Gastroesophageal sphincter (tissue), 4 donors: ENCODE measurements around the gene COL18A1. TPM values are rescaled to one million over a fixed set of nuclear protein-coding genes. Genes with fewer than 3 reads are reported as not detected.
"Not testable (repeated sequence)": the region's sequence is repeated elsewhere in the genome, so short reads cannot be mapped to it uniquely, and the experiment has no call there.

Source experiments
- ATAC-seq: fragments of 150-250 bp; one replicate; pipeline ENCODE4 v1.9.1; 2016; ENCODE audit warnings: mild to moderate bottlenecking, moderate library complexity
- H3K27ac ChIP-seq, 4 donors: fragments of 200-600 bp; sonication (generic) in 3 of 4; 1 replicate in 3 of 4; 2 replicates in 1 of 4; pipeline ENCODE4 v1.5.1; 2016 to 2019
- H3K27me3 ChIP-seq: fragments of 200-600 bp; sonication (generic); one replicate; pipeline ENCODE4 v1.5.1; 2019
- H3K36me3 ChIP-seq, 2 donors: fragments of 200-600 bp; sonication (generic); one replicate each; pipeline ENCODE4 v1.5.1; 2019; ENCODE audit warnings: control low read depth in 1 of 2
- H3K4me1 ChIP-seq, 3 donors: fragments of 200-600 bp; sonication (generic); 1 replicate in 2 of 3; 2 replicates in 1 of 3; pipeline ENCODE4 v1.5.1; 2016 to 2019; ENCODE audit warnings: control low read depth in 2 of 3
- H3K4me3 ChIP-seq, 2 donors: fragments of 200-600 bp; sonication (generic); one replicate each; pipeline ENCODE4 v1.5.1; 2019; ENCODE audit warnings: mild to moderate bottlenecking in 1 of 2, moderate library complexity in 1 of 2
- H3K9me3 ChIP-seq, 3 donors: fragments of 200-600 bp; sonication (generic); one replicate each; pipeline ENCODE4 v1.5.1; 2017 to 2019; ENCODE audit warnings: control low read depth in 2 of 3
- EP300 ChIP-seq: sonication (generic); formaldehyde crosslinking; IDR thresholded peaks from one replicate; pipeline ENCODE4 v1.6.1; 2017; ENCODE audit warnings: antibody characterized with exemption, mild to moderate bottlenecking
- POLR2A ChIP-seq, 2 donors: fragments of 450-650 bp; IDR thresholded peaks; one replicate each; pipeline ENCODE4 v1.6.1; 2017; ENCODE audit warnings: antibody characterized with exemption in 2 of 2, mild to moderate bottlenecking in 2 of 2, moderate library complexity in 1 of 2
- POLR2AphosphoS5 ChIP-seq: sonication (generic); formaldehyde crosslinking; IDR thresholded peaks from one replicate; pipeline ENCODE4 v1.6.1; 2017; ENCODE audit warnings: antibody characterized with exemption
- WGBS, 2 donors: methylation state at CpG; one replicate each; pipeline ENCODE4 v1.1.5; 2018; ENCODE audit warnings: low coverage in 1 of 2; 5-methylcytosine and 5-hydroxymethylcytosine counted together
- total RNA-seq, 4 donors: library from RNA; depleted of rRNA; stranded (reverse); fragments of >200 nt; gene quantifications; one replicate each; pipeline ENCODE4 v1.1.0, GENCODE V29; 2016
- TF ChIP-seq, protein P1 (sequence below), 4 experiments: fragments of 200-600 bp in 2 of 4; fragments of 450-650 bp in 2 of 4; sonication (generic) in 1 of 4; IDR thresholded peaks; one replicate each; pipeline ENCODE4 v1.5.1; 2017 to 2019; ENCODE audit warnings: antibody characterized with exemption in 4 of 4, mild to moderate bottlenecking in 2 of 4, moderate library complexity in 2 of 4

The COL18A1 gene
- total RNA-seq, 4 donors from 2014 or later, result 69.3 to 116 (median 78.4) TPM

GRCh38 chr21:45440736-45441350 lies 35.9 kb downstream of the COL18A1 start:
- Histone ChIP-seq H3K4me1 (peaks cover 0 to 31% (median 17%) of the 10 kb centered on the region in 3 donors), H3K9me3 (no peaks in the 10 kb centered on the region), H3K36me3 (no peaks in the 10 kb centered on the region), H3K27me3 (no peaks in the 10 kb centered on the region), H3K27ac (no peak overlapping the region), H3K4me3 (no peak overlapping the region)
- TF ChIP-seq POLR2AphosphoS5 (no peak), POLR2A (IDR thresholded peaks at IDR 0.05) (no peak)
- TF ChIP-seq, protein P1, sequence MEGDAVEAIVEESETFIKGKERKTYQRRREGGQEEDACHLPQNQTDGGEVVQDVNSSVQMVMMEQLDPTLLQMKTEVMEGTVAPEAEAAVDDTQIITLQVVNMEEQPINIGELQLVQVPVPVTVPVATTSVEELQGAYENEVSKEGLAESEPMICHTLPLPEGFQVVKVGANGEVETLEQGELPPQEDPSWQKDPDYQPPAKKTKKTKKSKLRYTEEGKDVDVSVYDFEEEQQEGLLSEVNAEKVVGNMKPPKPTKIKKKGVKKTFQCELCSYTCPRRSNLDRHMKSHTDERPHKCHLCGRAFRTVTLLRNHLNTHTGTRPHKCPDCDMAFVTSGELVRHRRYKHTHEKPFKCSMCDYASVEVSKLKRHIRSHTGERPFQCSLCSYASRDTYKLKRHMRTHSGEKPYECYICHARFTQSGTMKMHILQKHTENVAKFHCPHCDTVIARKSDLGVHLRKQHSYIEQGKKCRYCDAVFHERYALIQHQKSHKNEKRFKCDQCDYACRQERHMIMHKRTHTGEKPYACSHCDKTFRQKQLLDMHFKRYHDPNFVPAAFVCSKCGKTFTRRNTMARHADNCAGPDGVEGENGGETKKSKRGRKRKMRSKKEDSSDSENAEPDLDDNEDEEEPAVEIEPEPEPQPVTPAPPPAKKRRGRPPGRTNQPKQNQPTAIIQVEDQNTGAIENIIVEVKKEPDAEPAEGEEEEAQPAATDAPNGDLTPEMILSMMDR (IDR thresholded peaks at IDR 0.05), result no peak
- 80% methylated on average over 2 of the region's 22 CpGs; no CpG with 5 or more reads in 1 of the 2 donors for WGBS, 2 donors
- no peak for ATAC-seq

DNA sequence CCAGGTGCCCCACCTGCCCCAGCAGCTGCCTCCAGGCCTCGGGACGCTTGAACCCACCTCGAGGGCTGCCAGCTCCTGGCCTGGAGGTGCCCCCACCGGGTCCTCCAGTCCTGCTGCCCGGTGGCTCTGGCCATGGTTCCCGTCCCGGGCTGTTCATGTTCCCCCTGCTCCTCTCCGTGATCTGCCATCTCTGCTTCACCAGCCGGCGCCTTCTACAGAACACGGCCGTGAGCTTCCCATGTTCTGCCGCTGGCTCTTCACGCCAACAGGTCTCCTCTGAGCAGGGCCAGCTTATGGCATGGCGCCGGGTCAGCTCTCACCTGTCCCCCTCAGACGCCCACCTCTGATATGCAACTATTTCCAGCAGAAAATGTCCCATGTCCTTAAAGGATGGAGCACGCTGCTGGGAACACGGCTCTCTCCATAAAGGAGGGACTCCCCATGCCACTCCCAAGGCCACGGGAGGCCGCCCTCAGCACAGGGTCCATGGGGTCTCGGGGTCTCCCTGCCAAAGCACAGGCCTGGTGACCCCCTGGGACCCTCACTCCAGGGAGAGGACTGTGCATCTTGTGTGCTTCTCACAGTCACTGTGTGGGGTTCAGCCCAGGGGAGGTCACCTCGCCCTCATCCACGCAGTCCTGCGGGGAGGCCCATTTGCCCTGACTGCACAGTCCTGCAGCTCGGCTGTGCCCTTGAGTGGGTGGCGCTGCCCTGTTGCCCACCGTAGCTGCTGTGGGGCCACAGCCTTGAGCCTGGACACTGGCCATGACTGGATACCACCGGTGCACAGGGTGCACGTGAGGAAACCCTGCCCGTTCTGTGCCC lies 36.7 kb downstream of the COL18A1 start:
- Histone ChIP-seq H3K27ac (no peak overlapping the region), H3K27me3 (no peaks in the 10 kb centered on the region), H3K4me1 (peaks cover 0 to 23% (median 10%) of the 10 kb centered on the region in 3 donors), H3K4me3 (no peak overlapping the region), H3K9me3 (peaks cover 0 to 8% (median 0%) of the 10 kb centered on the region in 3 donors), H3K36me3 (no peaks in the 10 kb centered on the region)
- WGBS, 2 donors, result 90 to 96% methylated on average over 4 to 17 of the region's 31 CpGs
- TF ChIP-seq EP300, result no peak
- TF ChIP-seq, protein P1 (IDR thresholded peaks at IDR 0.05), result no peak
- TF ChIP-seq POLR2AphosphoS5, result no peak
- TF ChIP-seq POLR2A (IDR thresholded peaks at IDR 0.05), result no peak
- no peak for ATAC-seq

DNA sequence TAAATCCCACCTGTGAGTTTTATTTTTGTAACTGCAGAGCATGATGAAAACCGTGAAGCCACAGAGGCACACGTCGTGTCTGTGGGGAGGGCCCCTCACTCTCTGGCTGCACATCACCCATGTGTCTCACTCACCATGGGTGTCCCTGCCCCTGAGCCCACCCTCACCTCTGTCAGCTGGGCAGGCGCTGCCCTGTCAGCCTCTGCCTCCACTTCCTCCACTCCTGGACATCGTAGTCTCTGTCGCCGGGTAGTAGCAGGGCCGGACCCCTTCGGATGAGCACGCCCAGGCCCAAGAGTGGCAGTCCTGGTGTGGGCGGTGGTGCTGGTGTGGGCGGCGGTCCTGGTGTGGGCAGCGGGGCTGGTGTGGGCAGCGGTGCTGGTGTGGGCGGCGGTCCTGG lies 37.3 kb downstream of the COL18A1 start:
- Histone ChIP-seq H3K4me1 (peaks cover 0 to 22% (median 10%) of the 10 kb centered on the region in 3 donors), H3K27me3 (no peaks in the 10 kb centered on the region), H3K9me3 (peaks cover 0 to 11% (median 0%) of the 10 kb centered on the region in 3 donors), H3K27ac (no peak overlapping the region), H3K4me3 (no peak overlapping the region), H3K36me3 (no peaks in the 10 kb centered on the region)
- 93% methylated on average over 4 of the region's 17 CpGs; no CpG with 5 or more reads in 1 of the 2 donors for WGBS, 2 donors
- TF ChIP-seq, protein P1 (IDR thresholded peaks at IDR 0.05), result no peak
- TF ChIP-seq POLR2AphosphoS5, result no peak
- no peak for TF ChIP-seq EP300
- TF ChIP-seq POLR2A (IDR thresholded peaks at IDR 0.05), result no peak
- ATAC-seq, result no peak

- H3K27me3 ChIP-seq, H3K27ac ChIP-seq, H3K36me3 ChIP-seq, ATAC-seq, H3K4me3 ChIP-seq: not testable (repeated sequence)
- peaks cover 0 to 22% (median 10%) of the 10 kb centered on the region in 3 donors for H3K4me1 ChIP-seq
- peaks cover 0 to 11% (median 0%) of the 10 kb centered on the region in 3 donors for H3K9me3 ChIP-seq
- WGBS, 2 donors, result no CpG with 5 or more reads among the region's 39 CpGs
Measured at GRCh38 chr21:45442686-45443594, 38.0 kb downstream of the COL18A1 start.

GRCh38 chr21:45443595-45444181 lies 38.7 kb downstream of the COL18A1 start:
- peaks cover 0 to 11% (median 0%) of the 10 kb centered on the region in 3 donors for H3K9me3 ChIP-seq
- TF ChIP-seq, protein P1 (IDR thresholded peaks at IDR 0.05), result no peak
- TF ChIP-seq POLR2A (IDR thresholded peaks at IDR 0.05), result no peak
- TF ChIP-seq EP300, result no peak
- TF ChIP-seq POLR2AphosphoS5, result no peak
- 89% methylated on average over 12 of the region's 27 CpGs; no CpG with 5 or more reads in 1 of the 2 donors for WGBS, 2 donors
- no peak overlapping the region for H3K4me3 ChIP-seq
- H3K4me1 ChIP-seq, result peaks cover 0 to 18% (median 6%) of the 10 kb centered on the region in 3 donors
- H3K36me3 ChIP-seq, result no peaks in the 10 kb centered on the region
- ATAC-seq, result no peak
- H3K27ac ChIP-seq, result no peak overlapping the region
- H3K27me3 ChIP-seq, result no peaks in the 10 kb centered on the region
